GM21447 (cell line): ENCODE measurements around the gene SCN9A.
"Not testable (repeated sequence)": the region's sequence is repeated elsewhere in the genome, so short reads cannot be mapped to it uniquely, and the experiment has no call there.

ENCODE experiments used
- ATAC-seq: cut with Tn5 transposase; IDR thresholded peaks from one replicate; pipeline ENCODE4 v1.9.1; 2021; ENCODE audit not compliant: unreplicated experiment

The SCN9A gene

GRCh38 chr2:166335284-166335683 is 40.5 kb downstream of the SCN9A start:
- no peak for ATAC-seq

- ATAC-seq = no peak
These were observed 40.9 kb downstream of the SCN9A start for GRCh38 chr2:166334805-166335204.

GRCh38 chr2:166333801-166334200 is 41.9 kb downstream of the SCN9A start:
- ATAC-seq = no peak

GRCh38 chr2:166332106-166332505 is 43.6 kb downstream of the SCN9A start:
- no peak for ATAC-seq

- no peak for ATAC-seq
These were observed 44.3 kb downstream of the SCN9A start for GRCh38 chr2:166331468-166331867.

- no peak for ATAC-seq
These were observed 46.3 kb downstream of the SCN9A start for GRCh38 chr2:166329465-166329864.

GRCh38 chr2:166328147-166328546 is 47.6 kb downstream of the SCN9A start:
- ATAC-seq = no peak

GRCh38 chr2:166321076-166321475 is 54.7 kb downstream of the SCN9A start:
- no peak for ATAC-seq

GRCh38 chr2:166314022-166314759 is 61.6 kb downstream of the SCN9A start:
- ATAC-seq = no peak

- not testable (repeated sequence) for ATAC-seq
These were observed 62.9 kb downstream of the SCN9A start for GRCh38 chr2:166312863-166313262.

- no peak for ATAC-seq
These were observed 68.4 kb downstream of the SCN9A start for GRCh38 chr2:166307326-166307725.

- ATAC-seq = no peak
These were observed 71.1 kb downstream of the SCN9A start for GRCh38 chr2:166304656-166305055.

GRCh38 chr2:166302036-166302435 is 73.7 kb downstream of the SCN9A start:
- no peak for ATAC-seq

- no peak for ATAC-seq
These were observed 77.8 kb downstream of the SCN9A start for GRCh38 chr2:166297951-166298350.

- no peak for ATAC-seq
These were observed 81.8 kb downstream of the SCN9A start for GRCh38 chr2:166293984-166294383.

- ATAC-seq = no peak
These were observed 90.5 kb downstream of the SCN9A start for GRCh38 chr2:166285215-166285614.

- ATAC-seq = no peak
These were observed 91.4 kb downstream of the SCN9A start for GRCh38 chr2:166284359-166284758.

- ATAC-seq = no peak
These were observed 93.6 kb downstream of the SCN9A start for GRCh38 chr2:166282154-166282553.

- ATAC-seq = no peak
These were observed 96.9 kb downstream of the SCN9A start for GRCh38 chr2:166278856-166279255.

GRCh38 chr2:166270376-166270775 is 105.4 kb downstream of the SCN9A start:
- no peak for ATAC-seq

GRCh38 chr2:166269322-166269721 is 106.4 kb downstream of the SCN9A start:
- ATAC-seq = no peak

GRCh38 chr2:166257859-166258258 is 117.9 kb downstream of the SCN9A start:
- no peak for ATAC-seq

- ATAC-seq = no peak
These were observed 118.8 kb downstream of the SCN9A start for GRCh38 chr2:166256896-166257295.
